Brain pericyte (primary cell): ENCODE data around the gene SDCCAG8.

ENCODE experiments used
- DNase-seq: peaks from one replicate; pipeline ENCODE4 v3.0.0-alpha.2; 2012; ENCODE audit warnings: low read depth, low spot score

SDCCAG8 gene

GRCh38 chr1:243390162-243390791, 134.4 kb downstream of the SDCCAG8 start:
- DNase-seq, result no peak

GRCh38 chr1:243391355-243391754, 135.5 kb downstream of the SDCCAG8 start:
- DNase-seq, result no peak

GRCh38 chr1:243393096-243393495, 137.3 kb downstream of the SDCCAG8 start:
- no peak for DNase-seq

GRCh38 chr1:243394066-243394465, 138.2 kb downstream of the SDCCAG8 start:
- no peak for DNase-seq

- DNase-seq, result no peak
Measured at GRCh38 chr1:243394601-243395464, 139.0 kb downstream of the SDCCAG8 start.

- DNase-seq, result no peak
Measured at GRCh38 chr1:243396424-243396823, 140.6 kb downstream of the SDCCAG8 start.

GRCh38 chr1:243396876-243397275, 141.0 kb downstream of the SDCCAG8 start:
- DNase-seq, result no peak

GRCh38 chr1:243397613-243398321, 141.9 kb downstream of the SDCCAG8 start:
- DNase-seq, result no peak

- no peak for DNase-seq
Measured at GRCh38 chr1:243399561-243400155, 143.8 kb downstream of the SDCCAG8 start.

GRCh38 chr1:243402868-243403267, 147.0 kb downstream of the SDCCAG8 start:
- no peak for DNase-seq

GRCh38 chr1:243406424-243406823, 150.6 kb downstream of the SDCCAG8 start:
- no peak for DNase-seq

GRCh38 chr1:243407284-243408018, 151.6 kb downstream of the SDCCAG8 start:
- no peak for DNase-seq

- DNase-seq, result no peak
Measured at GRCh38 chr1:243408479-243408878, 152.6 kb downstream of the SDCCAG8 start.

- no peak for DNase-seq
Measured at GRCh38 chr1:243409284-243409683, 153.4 kb downstream of the SDCCAG8 start.

GRCh38 chr1:243411472-243411871, 155.6 kb downstream of the SDCCAG8 start:
- no peak for DNase-seq

- no peak for DNase-seq
Measured at GRCh38 chr1:243413431-243414151, 157.8 kb downstream of the SDCCAG8 start.

GRCh38 chr1:243414152-243414494, 158.3 kb downstream of the SDCCAG8 start:
- DNase-seq, result no peak

GRCh38 chr1:243415663-243416408, 160.0 kb downstream of the SDCCAG8 start:
- DNase-seq, result no peak

GRCh38 chr1:243416495-243416894, 160.7 kb downstream of the SDCCAG8 start:
- no peak for DNase-seq
